ENCODE data around the gene ZNF420.

DNA sequence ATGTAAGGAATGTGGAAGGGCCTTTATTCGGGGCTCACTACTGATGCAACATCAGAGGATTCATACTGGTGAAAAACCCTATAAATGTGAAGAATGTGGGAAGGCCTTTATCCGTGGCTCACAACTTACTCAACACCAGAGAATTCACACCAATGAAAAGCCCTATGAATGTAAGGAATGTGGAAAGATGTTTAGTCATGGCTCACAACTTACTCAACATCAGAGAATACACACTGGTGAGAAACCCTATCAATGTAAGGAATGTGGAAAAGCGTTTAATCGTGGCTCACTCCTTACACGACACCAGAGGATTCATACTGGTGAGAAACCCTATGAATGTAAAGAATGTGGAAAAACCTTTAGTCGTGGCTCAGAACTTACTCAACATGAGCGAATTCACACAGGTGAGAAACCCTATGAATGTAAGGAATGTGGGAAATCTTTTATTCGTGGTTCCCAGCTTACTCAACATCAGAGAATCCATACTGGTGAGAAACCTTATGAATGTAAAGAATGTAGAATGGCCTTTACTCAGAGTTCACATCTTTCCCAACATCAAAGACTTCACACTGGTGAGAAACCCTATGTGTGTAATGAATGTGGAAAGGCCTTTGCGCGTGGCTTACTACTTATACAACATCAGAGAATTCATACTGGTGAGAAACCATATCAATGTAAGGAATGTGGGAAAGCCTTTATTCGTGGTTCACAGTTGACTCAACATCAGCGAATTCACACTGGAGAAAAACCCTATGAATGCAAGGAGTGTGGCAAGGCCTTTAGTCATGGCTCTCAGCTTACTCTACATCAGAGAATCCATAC, 50.0 kb downstream of the ZNF420 start:
- TF ChIP-seq, protein P1, sequence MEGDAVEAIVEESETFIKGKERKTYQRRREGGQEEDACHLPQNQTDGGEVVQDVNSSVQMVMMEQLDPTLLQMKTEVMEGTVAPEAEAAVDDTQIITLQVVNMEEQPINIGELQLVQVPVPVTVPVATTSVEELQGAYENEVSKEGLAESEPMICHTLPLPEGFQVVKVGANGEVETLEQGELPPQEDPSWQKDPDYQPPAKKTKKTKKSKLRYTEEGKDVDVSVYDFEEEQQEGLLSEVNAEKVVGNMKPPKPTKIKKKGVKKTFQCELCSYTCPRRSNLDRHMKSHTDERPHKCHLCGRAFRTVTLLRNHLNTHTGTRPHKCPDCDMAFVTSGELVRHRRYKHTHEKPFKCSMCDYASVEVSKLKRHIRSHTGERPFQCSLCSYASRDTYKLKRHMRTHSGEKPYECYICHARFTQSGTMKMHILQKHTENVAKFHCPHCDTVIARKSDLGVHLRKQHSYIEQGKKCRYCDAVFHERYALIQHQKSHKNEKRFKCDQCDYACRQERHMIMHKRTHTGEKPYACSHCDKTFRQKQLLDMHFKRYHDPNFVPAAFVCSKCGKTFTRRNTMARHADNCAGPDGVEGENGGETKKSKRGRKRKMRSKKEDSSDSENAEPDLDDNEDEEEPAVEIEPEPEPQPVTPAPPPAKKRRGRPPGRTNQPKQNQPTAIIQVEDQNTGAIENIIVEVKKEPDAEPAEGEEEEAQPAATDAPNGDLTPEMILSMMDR (IDR thresholded peaks at IDR 0.05), result no peak
- TF ChIP-seq POLR2A (IDR thresholded peaks at IDR 0.05), result no peak

Data from heart left ventricle (tissue), 13 donors.